ENCODE data around the gene PDIA2.
"Not testable (repeated sequence)": the region's sequence is repeated elsewhere in the genome, so short reads cannot be mapped to it uniquely, and the experiment has no call there.

PDIA2 gene, protein sequence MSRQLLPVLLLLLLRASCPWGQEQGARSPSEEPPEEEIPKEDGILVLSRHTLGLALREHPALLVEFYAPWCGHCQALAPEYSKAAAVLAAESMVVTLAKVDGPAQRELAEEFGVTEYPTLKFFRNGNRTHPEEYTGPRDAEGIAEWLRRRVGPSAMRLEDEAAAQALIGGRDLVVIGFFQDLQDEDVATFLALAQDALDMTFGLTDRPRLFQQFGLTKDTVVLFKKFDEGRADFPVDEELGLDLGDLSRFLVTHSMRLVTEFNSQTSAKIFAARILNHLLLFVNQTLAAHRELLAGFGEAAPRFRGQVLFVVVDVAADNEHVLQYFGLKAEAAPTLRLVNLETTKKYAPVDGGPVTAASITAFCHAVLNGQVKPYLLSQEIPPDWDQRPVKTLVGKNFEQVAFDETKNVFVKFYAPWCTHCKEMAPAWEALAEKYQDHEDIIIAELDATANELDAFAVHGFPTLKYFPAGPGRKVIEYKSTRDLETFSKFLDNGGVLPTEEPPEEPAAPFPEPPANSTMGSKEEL

DNA sequence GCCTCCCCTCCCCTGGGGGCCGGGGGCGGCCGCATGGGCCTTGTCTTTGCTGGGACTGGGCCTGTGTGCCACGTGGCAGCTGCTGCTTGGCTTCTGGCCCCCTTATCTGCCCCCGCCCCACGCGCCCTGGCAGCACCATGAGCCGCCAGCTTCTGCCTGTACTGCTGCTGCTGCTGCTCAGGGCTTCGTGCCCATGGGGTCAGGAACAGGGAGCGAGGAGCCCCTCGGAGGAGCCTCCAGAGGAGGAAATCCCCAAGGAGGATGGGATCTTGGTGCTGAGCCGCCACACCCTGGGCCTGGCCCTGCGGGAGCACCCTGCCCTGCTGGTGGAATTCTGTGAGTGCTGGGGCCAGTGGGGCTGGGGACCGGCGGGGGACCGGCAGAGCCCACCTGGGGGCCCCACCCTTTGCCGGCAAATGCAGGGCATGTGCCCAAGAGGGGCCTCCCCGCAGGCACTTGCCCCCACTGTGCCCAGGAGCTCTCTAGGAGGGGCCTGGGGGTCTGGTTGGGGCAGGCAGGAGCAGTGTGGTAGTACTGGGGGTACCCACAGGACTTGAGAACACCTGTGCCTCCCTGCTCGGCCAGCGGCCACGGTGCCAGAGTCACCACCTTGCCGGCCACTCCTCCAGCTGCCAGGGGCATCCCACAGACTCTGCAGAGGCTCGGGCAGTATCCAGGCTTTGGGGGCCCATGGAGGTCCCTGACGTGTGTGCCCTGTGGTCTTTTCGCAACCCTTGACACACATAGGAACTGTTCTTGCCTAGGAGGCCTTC lies at the start of gene PDIA2:
Gene PDIA2, plus strand, starts transcription at position 132 of the 773 bp plus-strand sequence. Its CDS starts 6 bp downstream, at position 138.
- DNase-seq (ENCODE audit: low spot score): no peak

DNA sequence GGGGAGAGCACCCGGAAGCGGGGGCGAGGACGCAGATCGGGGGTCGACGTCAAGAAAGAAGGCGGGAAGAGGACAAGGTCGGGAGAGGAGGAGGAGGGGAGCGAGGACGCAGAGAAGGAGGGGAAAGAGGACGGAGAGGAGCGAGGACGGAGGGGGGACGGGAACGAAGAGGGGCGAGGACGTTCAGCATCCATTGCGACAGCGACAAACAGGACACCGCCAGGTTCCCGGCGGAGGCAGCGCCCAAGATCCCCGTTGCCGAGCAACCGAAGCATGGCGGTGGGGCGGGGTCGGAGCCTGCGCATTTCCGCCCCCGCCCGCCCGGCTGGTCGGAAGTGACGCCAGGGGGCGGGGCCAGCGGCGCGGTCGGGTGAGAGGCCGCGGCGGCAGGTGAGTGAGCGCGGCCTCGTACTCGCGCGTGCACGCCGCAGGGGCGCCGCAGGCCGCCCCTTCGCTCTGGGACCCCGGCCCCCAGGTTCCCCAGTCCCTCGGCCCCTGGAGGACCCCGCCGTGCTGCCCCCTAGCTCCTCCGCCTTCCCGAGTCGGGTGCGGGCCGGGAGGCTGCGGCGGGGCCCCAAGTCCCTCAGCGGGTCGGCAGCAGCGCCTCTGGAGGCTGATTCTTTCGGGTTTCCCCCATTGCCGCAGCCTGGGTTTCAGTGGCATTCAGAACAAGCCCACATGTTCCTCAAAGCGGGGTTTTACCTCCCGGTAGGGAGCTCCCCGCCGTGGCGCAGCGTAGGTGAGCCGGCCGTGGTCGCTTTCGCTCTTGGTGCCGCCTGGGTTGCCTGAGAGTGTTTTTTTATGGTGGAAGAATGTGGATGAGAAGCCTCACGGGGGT lies 48.3 kb upstream of the PDIA2 start, which contains the start of gene FAM234A:
Gene FAM234A, plus strand, starts transcription at position 354 of the 838 bp plus-strand sequence. CDS start 19,593 bp downstream, outside the sequence.
- peak; percentile 96 for DNase-seq (ENCODE audit: low spot score)

DNA sequence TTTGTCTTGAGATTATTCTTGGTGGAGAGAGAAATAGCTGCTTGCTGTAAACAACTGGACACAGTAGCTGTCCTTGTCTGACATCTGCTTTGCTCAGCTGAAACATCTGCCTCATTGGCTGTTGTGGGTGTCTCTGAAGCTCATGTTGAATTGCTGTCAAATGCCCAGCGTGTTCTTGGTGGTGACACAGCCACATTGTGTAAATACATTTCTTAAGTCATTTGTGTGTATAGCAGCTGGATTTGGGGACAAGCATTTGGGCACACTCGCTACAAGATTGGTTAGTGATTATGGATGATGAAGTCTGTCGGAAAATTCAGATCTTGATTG lies 43.1 kb upstream of the PDIA2 start:
- DNase-seq (ENCODE audit: low spot score): no peak

DNA sequence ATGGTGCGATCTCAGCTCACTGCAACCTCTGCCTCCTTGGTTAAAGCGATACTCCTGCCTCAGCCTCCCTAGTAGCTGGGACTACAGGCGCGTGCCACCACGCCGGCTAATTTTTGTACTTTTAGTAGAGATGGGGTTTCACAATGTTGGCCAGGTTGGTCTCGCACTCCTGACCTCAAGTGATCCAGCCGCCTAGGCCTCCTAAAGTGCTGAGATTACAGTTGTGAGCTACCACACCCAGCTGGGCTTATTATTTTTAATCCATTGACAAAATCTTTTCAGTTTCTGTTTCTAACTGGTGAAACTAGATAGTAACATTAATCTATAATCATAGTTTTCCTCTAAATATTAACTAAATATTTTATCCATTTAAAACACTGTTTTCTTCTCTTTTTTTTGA lies 42.4 kb upstream of the PDIA2 start:
- DNase-seq (ENCODE audit: low spot score): no peak

DNA sequence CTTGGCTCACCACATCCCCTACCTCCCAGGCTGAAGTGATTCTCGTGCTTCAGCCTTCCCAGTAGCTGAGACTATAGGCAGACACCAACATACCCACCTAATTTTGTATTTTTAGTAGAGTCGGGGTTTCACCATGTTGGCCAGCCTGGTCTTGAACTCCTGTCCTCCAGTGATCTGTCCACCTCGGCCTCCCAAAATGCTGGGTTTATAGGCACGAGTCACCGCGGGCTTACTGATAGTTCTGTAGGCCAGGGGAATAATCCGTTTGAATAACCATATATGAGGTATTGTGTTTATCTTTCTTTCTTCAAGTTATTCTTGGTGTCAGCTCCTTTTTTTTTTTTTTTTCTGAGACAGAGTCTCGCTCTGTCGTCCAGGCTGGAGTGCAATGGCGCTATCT lies 40.7 kb upstream of the PDIA2 start:
- DNase-seq (ENCODE audit: low spot score): no peak

DNA sequence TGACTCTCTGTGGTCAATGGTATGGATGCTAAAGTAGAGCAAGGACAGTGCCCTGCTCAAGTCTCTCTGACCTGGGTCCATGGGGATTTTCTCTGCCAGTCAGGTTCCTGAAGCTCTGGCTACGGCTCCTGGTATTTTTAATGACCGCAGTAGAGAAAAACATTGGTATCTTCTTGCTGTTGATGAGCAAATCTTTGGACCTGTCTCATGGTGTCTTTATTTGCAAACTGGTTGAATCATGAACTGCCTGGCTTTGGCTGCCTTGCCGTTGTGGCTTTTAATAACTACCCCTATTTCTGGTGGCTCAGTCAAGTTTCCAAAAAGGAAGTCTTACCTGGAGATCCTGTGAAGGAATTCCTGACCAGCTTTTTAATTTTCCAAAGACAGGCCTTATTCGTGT lies 39.6 kb upstream of the PDIA2 start:
- no peak for DNase-seq (ENCODE audit: low spot score)

DNA sequence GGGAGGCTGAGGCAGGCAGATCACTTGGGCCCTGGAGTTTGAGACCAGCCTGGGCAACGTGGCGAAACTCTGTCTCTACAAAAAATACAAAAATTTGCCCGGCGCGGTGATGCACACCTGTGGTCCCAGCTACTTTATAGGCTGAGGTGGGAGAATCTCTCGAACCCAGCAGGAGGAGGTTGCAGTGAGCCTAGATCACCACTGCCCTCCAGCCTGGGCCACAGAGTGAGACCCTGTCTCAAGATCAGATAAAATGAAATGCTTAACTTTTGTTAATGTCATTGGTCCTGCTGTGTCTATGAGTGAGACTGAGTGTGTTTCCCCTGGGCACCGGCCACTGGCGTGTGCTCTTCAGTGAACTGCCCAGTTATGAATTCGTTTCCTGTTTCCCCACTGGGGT lies 37.9 kb upstream of the PDIA2 start:
- no peak for DNase-seq (ENCODE audit: low spot score)

DNA sequence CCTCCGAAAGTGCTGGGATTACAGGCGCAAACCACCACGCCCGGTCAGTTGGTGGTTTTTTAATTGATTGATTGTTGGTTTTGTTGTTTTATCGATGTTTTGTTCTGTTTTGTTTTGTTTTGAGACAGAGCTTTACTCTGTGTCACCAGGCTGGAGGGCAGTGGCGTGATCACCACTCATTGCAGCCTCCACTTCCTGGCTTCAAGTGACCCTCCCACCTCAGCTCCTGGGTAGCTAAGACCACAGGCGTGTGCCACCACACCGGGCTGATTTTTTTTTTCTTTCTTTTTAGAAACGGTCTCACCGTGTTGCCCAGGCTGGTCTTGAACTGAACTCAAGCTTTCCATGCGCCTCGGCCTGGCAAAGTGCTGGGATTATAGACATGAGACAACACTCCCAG lies 35.9 kb upstream of the PDIA2 start:
- no peak for DNase-seq (ENCODE audit: low spot score)

DNA sequence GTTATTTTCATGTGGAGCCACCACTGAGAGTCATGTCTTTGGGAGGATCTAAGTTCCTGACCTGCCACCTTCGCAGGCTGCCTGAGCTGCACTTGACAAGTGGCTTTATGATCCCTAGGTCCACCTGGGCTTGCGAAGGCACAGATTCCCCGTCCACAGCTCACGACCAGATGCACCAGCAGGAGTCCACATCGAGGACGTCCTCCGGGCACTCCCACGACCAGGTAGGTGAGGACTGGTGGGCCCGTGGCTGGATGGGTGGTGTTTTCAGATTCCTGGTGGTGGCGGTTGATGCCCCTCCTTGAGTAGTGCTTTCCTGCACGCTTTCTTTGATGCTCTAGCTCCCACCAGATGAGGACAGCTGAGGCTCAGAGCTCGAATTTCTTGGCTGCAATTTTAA lies 33.5 kb upstream of the PDIA2 start:
- DNase-seq (ENCODE audit: low spot score): no peak

DNA sequence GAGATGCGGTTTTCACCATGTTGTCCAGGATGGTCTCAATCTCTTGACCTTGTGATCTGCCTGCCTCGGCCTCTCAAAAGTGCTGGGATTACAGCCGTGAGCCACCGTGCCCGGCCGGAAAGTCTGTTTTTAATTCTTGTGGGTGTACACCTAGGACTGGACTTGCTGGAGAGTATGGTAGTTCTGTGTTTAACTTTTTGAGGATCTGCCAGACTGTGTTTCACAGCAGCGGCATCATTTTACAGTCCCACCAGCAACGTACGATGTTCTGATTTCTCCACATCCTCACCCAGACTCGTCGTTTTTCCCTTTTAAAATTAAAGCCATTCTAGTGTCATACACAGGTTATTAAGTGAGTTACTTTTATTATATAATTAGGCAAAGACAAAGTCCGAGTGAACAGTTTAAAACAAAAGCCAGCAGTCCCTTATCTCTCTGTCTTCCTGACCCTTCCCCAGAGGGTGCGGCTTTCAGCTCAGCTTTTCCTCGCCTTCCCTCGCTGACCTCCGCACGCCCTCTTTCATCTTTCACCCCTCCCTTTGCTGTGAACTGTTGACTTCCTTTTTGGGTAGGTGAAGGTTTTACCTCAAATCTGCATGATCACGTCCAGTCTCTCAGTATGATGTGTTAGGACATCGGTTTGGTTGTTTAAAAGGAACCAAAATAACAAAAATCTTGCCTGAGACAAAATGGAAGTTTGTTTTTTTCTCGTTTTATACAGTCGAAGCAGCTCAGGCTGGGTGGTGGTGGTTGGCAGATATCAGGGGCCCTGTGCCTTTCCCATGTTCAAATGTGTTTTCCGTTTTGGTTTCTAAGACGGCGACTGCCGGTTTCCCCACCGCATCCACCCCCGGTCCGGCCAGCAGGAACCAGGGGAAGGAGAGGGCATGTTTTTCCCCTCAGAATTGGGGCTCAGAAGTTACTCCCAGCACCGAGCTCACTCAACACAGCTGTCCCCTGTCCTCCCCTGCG lies 30.3 kb upstream of the PDIA2 start:
- no peak for DNase-seq (ENCODE audit: low spot score)

DNA sequence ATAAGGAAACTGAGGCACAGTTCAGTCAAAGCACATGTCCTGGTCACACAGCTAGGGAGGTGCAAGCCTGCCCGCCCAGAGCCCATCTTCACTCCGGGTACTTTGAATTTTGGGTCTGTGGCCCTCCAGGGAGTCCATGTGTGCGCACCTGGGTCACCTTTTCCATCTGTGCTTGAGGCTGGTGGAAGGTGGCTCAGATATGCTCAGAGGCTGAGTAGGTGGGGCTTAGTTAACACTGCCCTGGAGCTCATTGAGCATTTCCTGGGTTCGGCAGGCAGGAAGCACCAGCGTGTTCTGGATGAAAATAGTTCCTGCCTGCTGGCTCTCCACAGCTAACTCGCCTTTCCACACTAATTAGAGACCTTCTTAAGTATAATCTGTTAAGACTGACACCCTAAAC lies 29.1 kb upstream of the PDIA2 start:
- peak; percentile 4 for DNase-seq (ENCODE audit: low spot score)

DNA sequence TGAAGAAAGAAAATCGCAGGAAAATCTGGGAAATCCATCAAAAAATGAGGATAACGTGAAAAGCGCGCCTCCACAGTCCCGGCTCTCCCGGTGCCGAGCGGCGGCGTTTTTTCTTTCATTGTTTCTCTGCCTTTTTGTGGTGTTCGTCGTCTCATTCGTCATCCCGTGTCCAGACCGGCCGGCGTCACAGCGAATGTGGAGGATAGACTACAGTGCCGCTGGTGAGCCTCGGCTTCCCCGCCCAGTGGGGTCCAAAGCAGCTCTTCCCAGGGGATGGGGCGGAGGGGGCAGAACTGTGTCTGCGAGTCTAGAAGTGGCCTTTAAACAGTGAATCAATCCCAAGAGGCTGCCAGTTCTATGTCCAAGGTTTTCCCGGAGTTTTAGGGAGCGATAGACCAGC lies 28.5 kb upstream of the PDIA2 start:
- DNase-seq (ENCODE audit: low spot score): no peak

DNA sequence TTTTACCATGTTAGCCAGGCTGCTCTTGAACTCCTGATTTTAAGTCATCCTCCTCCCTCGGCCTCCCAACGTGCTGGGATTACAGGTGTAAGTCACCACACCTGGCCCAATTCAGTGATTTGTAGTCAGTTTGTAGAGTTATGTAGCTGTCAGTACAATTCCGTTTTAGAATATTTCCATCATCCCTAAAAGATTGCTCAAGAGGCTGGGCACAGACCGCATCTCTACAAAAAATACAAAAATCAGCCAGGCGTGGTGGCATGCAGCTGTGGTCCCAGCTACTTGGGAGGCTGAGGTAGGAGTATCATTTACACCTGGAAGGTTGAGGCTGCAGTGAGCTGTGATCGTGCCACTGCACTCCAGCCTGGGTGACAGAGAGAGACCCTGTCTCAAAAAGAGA lies 27.8 kb upstream of the PDIA2 start:
- DNase-seq (ENCODE audit: low spot score): no peak

DNA sequence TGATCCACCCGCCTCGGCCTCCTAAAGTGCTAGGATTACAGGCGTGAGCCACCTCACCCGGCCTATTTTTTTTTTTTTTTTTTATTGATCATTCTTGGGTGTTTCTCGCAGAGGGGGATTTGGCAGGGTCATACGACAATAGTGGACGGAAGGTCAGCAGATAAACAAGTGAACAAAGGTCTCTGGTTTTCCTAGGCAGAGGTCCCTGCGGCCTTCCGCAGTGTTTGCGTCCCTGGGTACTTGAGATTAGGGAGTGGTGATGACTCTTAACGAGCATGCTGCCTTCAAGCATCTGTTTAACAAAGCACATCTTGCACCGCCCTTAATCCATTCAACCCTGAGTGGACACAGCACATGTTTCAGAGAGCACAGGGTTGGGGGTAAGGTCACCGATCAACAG lies 24.9 kb upstream of the PDIA2 start:
- DNase-seq (ENCODE audit: low spot score): not testable (repeated sequence)

DNA sequence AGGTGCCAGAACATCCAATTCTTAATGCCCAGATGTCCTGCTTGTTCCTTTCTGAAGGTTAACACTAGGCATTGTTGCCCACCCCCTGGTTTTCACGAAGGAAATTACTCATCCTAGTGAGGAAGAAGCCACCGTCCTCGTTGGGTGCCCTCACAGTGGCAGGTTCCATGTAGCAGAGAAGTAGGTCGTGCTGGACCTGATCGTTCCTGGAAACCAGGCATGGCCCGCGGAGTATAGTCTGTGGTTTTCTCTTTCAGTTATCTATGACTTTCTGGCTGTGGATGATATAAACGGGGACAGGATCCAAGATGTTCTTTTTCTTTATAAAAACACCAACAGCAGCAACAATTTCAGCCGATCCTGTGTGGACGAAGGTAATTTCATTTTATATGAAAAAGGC lies 23.7 kb upstream of the PDIA2 start:
- DNase-seq (ENCODE audit: low spot score): no peak

DNA sequence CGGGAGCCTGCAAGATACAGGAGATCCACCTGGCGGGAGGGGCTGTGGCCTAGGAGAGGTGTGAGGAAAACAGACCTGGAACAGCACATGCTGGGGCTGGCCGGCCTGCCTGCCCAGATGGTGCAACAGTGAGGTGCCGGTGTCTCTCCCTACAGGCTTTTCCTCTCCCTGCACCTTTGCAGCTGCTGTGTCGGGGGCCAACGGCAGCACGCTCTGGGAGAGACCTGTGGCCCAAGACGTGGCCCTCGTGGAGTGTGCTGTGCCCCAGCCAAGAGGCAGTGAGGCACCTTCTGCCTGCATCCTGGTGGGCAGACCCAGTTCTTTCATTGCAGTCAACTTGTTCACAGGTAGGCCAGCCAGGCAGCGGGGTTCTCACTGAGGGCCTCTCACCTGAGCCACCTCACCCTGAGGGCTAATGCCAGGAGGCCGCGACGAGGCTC lies 23.1 kb upstream of the PDIA2 start:
- no peak for DNase-seq (ENCODE audit: low spot score)

DNA sequence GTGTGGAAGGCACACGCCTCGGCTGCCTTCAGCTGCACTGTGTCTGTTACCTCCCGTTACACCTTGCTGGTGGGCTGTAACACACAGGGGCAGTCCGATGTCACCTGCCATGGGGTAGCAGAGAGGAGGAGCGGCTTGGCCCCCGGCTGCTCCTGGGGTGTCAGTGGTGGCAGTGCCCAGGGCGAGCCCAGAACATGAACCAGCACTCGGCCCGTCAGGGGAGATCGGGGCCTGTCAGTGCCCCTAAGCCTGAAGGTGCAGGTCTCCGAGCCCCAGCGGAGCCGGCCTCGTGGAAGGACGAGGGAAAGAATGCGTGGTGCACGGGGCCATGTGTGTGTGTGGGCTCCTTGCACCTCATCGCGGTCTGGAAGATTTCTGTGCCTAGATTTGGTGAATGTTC lies 22.6 kb upstream of the PDIA2 start:
- DNase-seq (ENCODE audit: low spot score): no peak

DNA sequence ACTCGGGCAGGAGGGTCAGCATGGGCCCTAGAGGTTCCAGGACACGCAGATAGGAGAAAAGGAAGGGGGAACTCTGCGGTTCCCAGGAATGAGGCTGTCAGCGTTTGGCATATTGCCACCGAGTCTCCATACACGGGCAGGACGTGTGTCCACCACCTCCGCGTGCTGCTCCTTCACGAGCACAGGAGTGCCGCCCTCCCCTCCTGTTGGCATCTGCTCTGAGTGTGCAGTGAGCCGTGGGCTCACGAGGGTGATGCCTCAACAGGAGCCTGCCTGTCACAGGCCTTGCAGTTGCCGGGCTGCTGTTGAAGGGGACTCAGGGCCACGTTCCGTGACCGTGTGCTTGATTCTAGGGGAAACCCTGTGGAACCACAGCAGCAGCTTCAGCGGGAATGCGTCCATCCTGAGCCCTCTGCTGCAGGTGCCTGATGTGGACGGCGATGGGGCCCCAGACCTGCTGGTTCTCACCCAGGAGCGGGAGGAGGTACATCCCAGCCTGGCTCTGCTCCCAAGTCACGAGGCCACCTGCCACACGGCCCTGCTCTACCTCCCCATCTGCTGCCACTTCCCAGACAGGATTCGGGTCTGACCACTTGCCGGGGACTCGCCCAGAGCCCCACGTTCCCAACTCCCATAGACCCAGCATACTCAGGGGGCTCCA lies 21.8 kb upstream of the PDIA2 start:
- DNase-seq (ENCODE audit: low spot score): no peak

DNA sequence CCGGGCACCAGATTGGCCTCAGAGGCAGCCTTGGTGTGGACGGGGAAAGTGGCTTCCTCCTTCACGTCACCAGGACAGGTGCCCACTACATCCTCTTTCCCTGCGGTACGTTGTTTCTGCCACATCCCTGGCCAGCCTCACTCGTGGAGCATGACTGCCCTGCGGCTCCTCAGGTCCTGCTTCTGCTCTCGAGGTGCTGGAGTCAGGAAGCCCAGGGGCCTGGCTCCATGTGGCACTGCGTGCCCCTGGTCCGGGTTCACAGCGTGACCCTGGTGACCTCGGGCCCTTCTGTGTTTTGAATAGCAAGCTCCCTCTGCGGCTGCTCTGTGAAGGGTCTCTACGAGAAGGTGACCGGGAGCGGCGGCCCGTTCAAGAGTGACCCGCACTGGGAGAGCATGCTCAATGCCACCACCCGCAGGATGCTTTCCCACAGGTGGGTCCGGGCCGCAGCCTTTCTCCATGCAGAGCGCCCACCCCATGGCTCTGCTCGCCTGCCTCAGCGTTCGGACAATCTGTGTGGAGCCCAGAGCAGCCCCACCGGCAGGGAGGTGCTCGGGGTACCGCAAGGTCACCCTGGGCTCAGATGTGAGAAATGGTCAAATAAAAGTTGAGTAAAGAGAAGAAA lies 20.7 kb upstream of the PDIA2 start:
- DNase-seq (ENCODE audit: low spot score): no peak

DNA sequence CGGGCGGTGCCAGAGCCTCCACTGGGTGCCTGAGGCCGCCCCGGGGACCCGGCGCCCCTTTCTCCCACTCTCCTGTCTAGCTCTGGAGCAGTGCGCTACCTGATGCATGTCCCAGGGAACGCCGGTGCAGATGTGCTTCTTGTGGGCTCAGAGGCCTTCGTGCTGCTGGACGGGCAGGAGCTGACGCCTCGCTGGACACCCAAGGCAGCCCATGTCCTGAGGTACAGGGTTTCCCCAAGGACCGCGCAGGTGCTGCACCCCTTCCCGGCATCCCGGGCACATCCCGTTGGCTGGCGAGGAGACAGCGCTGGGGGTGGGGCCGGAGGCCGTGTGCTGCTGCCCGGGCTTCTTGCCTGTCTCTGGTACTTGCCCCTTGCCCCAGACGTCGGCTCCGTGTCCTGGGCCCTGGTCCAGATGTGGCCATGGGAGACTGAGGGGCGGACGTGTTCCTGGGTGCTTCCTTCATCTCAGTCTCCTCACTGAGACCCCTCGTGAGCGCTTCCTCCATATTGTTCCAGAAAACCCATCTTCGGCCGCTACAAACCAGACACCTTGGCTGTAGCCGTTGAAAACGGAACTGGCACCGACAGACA lies 19.7 kb upstream of the PDIA2 start:
- DNase-seq (ENCODE audit: low spot score): no peak

Measured in iPS-NIHi11 (cell line).